Embryonic facial prominence (tissue), 1 donor: Measurements from ENCODE around the gene PSD2.
"Not testable (repeated sequence)": the region's sequence is repeated elsewhere in the genome, so short reads cannot be mapped to it uniquely, and the experiment has no call there.

Experiments
- DNase-seq: peaks from one replicate; pipeline ENCODE4 v3.0.0-alpha.2; 2016; ENCODE audit errors: extremely low spot score

The PSD2 gene

DNA sequence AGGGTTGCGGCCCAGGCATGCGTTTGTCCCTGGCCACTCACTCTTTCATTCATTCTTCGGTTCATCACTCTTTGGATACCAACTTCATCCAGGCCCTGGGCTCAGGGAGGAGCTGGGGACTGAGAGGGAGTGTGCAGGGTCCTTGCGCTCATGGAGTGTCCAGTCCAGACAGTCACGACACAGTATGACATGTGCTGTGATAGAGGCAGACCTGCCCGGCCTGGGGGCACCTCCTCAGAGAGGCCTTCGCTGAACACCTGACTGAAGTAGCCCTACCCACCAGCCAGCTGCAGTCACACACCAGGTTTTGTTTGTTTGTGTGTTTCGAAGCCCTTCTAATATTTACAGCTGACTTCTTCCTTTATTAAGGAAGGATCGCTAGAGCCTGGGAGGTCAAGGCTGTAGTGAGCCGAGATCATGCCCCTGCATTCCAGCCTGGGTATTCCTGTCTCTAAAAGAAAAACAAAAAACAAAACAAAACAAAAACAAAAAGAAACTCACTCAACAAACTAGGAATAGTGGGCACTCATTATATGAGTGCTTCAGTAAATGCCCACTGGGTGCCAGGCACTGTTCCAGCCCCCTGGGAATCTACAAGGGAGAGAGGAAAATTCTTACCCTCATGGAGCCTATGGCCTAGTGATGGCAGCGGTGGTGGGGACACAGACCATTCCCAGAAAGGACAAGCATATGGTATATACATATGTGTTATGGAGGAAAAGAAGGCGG, 6.3 kb upstream of the PSD2 start:
- DNase-seq, result no peak

GRCh38 chr5:139789845-139790189, 5.8 kb upstream of the PSD2 start:
- no peak for DNase-seq

DNA sequence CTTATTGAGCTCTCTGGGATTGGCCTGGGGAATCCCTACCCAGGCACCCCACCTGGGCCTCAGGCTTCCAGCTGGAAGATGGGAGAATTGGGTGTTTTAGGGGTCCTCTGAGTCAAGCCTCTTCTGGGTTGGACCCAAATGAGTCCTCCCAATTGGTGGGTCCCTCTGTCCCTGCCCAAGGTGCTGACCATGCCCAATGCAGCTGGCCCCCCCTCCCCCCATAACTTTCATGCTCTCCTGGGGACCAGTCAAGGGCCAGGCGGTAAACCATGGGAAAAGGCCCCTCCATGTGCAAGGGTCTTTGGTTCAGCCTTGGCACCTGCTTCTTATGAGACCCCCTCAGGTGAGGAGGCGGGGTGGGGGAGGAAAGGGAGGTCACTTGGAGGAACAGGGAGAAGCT, 3.4 kb upstream of the PSD2 start:
- DNase-seq, result no peak

GRCh38 chr5:139792655-139793054, 3.0 kb upstream of the PSD2 start:
- DNase-seq, result not testable (repeated sequence)

DNA sequence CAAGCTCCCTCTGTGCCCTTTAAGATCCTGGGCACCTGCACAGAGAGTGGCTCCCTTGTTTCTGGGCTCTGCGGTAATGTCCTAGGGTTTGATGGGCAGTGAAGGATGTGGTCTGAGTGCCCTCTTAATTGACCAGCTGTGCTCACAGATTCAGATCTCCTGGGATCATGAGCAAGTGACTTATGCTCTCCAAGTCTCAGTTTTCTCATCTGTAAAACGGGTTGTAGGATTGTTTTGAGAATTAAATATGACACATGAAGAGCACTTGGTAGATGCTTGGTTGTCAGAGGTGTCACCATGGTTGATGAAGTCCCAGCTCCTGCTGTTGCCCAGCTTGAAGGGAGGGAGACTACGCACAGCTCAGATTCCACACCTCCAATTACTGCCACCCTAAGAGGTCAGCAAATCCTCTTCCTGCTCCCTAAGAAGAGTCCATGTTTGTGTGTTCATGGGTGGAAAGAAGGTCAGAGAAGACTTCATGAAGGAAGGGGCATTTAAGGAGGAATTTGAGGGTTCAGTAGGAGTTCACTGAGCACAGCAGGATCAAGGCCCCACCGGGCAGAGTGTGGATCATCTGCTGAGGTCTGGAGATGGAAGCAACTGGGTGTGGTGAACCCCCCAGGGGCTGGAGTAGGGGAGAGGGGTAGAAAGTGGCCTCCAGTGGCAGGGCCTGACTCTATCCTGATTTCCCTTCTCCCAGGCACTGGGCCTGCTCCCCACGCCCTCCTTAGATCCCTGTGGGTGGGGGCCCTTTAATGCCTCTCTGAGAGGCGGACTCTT, 1.4 kb upstream of the PSD2 start:
- no peak for DNase-seq

- no peak for DNase-seq
These were observed 626 bp downstream of the PSD2 start for GRCh38 chr5:139796061-139796806.

DNA sequence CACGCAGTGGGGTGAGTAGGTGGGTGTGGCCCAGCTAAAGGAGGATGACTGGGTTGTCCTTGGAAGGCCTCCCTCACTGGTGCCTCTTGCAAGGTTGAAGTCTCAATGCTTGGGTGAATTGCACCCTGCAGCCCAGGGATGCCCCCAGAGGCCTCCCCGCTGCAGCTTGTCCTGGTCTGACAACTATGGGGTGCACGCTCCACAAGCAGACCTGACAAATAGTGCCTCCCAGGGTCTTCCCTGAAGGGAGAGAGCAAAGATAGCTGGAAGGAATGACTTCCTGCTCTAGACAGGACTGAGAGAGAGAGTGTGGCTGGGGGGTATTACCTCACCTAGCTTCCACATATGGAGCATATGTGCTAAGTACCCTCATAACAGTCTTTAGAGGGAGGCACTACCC, 1.7 kb downstream of the PSD2 start:
- DNase-seq, result no peak

DNA sequence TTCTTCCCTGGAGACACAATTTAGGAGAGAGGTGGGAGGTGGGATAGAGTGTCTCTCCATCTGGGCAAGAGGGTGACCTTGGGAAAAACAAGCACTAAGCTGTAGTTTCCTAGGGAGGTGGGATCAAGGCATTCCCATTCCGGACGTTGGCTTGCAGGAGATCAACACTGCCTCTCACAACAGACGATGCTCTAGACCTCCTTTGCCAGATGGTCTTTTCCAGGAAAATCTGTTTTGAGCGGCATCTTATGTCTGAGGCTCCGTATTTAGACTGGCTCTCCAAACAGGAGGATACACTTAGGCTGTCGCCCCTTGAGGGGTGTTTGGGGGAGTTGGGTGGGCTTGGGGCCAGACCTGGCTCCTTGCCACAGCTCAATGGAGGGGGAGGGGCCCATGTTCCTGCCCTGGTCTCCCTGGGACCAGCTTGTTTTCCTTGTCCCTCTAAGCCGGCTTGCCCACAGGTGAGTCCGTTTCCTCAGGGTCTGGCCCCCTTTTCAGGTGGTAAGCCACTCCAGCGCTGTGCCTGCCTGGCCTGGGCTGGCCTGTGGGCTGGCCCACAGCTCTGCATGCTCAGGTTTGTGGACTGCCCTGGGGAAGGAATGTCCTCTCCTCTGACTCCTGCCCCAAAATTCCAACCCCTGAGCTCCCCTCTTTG, 2.4 kb downstream of the PSD2 start:
- no peak for DNase-seq

DNA sequence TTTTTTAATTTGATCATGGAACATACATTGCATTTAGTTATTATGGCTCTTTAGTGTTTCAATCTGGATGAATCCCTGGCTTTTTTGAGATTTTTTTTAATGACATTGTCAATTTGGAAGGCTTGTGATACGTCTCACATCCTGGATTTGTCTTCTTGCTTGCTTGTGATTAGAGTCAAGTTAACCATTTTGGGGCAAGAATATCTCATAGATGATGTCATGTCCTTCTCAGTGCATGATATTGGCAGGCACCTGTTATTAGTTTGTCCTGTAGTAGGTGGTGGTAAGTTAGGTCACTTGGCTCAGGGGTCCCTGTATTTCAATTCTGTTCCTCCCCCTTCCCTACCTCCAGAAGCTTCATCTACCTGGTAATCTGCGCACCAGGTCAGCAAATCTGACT, 3.3 kb downstream of the PSD2 start:
- no peak for DNase-seq

DNA sequence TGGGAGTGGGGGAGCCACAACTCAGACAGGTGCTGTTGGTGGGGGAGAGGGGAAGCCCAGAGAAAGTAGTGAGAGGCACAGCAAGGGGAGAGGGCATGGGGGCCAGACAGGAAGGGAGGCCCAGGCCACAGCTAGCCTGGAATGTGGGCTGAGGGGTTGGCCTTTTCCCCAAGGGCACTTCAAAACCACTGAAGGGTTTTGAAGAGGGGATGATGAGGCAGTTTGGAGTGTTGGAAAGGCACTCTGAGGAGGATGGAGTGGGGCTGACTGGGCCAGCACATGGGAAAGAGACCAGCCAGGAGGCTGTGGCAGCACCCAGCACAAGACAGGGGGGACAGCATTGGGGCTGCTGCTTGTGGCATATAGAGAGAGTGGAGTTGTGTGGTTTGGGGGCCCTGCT, 3.8 kb downstream of the PSD2 start:
- no peak for DNase-seq

GRCh38 chr5:139803978-139804377, 8.4 kb downstream of the PSD2 start:
- DNase-seq, result no peak

DNA sequence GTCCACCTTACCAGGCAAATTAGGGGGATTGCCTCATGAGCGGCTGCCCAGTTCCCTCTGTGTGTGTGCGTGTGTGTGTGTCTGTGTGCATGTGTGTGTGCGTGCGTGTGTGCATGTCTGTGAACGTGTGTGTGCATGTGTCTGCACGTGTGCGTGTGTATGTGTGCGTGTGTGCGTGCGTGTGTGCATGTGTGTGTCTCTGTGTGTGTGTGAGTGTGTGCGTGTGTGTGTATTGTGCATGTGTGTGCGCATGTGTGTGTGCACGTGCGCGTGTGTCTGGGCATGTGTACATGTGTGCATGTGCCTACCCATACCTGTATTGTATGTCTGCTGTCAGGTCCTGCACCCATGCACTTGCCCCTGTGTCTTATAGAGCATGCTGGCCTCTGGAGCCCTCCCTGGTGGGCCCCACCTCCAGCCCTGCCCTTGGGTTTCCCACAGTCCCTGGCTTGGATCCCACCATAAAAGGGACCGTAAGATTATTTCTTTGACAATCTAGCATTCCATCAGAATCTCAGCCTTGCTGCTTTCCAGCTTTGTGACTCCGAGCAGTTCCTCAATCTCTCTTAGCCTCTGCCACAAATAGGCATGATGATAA, 9.3 kb downstream of the PSD2 start:
- no peak for DNase-seq

- no peak for DNase-seq
These were observed 9.9 kb downstream of the PSD2 start for GRCh38 chr5:139805545-139805944.

DNA sequence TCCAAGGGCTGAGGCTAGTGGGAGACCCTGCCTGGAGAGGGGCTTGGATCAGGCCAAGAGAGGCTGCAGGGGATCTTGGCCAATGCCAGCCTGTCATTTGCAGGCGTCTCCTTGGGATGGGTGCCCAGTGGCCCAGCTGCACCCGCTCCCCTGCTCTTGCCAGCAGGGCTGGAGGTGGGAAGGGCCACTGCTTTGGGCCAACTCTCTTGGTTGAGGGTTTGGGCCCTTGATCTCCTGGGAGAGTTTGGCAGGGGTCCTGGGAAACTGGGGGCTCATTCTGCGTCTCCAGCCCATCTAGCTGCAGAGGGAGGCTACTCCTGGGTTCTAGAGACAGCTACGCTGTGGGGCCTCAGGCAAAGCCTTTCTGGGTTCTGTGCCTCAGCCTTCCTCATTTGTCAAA, 10.5 kb downstream of the PSD2 start:
- DNase-seq, result no peak

DNA sequence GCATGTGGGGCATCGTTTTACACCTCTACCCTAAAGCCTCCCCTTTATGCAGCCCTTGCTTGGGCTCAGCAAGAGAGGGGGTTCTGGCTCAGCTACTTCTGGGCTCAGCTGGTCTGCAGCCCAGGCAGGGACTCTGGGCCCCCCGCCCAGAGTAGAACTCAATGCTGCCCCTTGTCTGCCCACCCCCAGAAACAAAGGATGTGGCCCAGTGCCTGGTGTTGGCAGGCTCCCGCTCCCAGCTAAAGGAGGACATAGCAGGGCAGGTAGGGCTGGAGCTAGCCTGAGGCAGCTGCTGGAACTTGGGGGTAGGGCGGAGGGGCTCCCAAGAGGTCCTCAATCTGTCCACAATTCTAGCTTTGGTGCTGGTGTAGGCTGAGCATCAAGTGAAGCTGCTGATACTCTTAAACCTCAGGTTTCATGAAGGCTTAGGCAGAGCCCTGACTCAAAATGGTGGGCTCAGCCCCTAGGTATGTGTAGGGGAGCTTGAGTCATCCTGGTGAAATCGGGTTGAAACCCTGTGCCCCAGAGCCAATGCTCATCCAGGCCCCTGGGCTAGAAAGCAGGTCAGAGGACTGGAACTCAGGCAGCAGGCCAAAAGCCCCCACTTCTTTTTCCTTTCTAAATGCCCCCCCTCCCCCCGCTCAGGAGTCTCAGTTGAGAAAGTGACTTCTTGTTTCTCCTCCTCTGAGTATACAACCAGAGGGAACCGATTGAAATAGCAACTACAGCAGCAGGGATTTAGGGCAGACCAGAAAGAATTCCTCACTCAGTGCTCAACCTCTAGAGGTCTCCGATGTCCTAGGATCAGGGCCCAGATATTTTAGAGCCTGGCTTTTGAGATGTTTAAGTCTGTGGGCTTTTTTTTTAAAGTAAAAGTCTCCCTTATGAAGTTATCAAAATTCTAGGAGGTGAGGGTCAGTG, 11.4 kb downstream of the PSD2 start:
- DNase-seq, result no peak

DNA sequence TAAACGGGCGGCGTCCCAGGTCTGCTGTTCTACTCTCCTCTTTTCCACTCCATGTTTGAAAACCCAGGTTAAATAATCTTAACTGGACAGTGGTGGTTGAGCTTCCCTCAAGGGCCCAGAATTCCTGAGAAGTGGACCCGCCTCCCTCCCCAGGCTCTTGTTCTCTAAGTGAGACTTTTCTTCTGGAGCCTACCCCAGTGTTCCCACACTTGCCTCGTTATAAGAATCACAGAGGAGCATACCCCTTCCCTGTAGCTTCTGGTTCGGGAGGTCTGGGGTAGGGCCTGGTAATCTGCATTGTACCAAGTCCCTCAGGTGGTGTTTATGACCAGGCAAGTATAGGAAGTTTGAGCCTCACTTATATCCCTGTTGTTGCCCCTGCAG, 12.0 kb downstream of the PSD2 start:
- no peak for DNase-seq

DNA sequence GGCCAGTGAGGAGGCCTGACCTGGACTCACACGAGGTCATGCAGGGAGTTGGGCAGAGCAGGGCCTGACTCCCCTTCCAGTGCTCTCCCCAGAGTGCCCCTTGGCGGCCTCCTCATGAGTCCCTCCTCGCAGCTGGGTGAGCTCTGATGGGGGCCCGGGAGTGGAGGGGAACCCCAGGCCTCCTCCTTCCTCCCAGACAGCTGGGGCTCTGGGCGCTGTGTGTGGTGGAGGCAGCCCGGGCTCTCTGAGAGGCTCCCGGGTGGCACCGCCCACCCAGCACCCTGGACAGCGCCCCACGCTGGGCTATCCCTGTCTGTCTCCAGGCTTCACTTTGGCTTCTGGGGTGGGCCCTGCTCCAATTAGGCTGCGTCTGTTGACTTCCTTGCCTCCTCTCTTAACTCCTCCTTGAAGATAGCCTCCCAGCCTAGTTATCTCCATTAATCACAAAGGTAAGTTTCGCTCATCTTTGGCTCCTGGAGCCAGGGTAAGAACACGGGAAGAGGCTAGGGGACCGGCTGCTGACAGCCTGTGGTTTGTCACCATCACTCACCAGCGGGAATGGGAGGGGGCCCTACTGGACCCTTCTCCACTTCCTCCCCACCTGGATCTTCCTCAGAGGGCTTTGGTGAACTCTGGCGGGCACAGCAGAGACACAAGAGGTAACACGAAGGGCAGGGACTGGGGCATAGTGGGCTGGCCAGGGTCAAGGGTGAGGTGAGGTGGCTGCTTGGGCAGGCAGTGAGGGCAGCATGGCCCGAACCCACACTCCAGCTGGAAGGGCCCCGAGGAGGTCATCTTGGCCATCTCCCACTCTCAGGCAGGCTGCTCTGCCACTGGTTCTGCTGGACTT, 13.1 kb downstream of the PSD2 start:
- DNase-seq, result no peak

GRCh38 chr5:139809331-139809810, 13.8 kb downstream of the PSD2 start:
- DNase-seq, result no peak

DNA sequence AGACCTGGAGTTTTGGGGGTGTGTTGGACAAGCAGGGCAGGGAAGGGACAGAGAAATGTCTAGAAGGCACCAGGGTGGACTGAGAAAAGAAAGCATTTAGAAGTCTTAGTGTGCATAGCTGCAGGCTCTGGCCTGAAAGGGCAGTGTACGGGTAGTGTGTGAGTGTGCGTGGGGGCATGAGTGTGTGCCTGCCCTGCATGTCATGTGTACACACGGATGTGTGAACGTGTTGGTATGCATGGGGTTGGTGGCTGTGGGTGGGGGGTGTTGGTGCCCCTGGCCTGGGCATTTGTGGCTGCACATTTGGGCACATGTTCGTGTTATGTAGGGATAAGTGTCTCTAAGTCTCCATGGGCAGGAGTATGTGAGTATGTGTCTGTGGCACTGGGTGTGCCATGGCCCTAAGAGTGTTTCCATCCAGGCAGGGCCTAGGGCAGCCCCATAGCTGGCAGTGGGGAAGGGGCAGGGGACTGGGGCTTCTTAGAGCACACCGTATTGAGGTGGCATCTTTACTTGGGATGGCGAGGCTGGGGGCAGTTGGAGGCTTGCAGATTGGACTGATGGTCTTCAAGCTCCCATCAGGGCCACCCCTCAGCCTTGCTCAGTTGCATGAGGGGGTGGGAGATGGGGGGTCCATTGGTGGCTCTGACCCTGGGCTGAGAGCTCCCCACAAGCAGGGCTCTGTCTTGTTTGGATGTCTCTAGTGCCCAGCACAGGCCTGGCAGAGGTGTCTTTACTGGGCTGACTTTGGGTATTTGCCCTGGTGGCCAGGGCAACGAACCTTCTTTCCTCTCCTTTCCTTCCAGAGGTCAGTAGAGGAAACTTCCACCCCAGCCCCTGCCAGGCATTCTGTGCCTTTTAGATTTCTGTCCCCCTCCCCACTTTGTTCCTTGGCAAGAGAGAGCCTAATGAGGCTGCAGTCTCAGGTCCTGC, 15.0 kb downstream of the PSD2 start:
- DNase-seq, result no peak
